ENCODE measurements around the gene KCNAB2.

- TF ChIP-seq TSHZ2 (CRISPR knock-in tag; IDR thresholded peaks at IDR 0.05) (no peak), ARNTL (CRISPR knock-in tag; IDR thresholded peaks at IDR 0.05; ENCODE audit: borderline replicate concordance, low read depth) (no peak), ZFP3 (CRISPR knock-in tag; IDR thresholded peaks at IDR 0.05) (no peak), PATZ1 (CRISPR knock-in tag; IDR thresholded peaks at IDR 0.05; ENCODE audit: borderline replicate concordance) (no peak), ISL1 (CRISPR knock-in tag; IDR thresholded peaks at IDR 0.05) (no peak), ZNF8 (CRISPR knock-in tag; IDR thresholded peaks at IDR 0.05) (no peak), ZFP30 (CRISPR knock-in tag; IDR thresholded peaks at IDR 0.05) (no peak), POU6F1 (CRISPR knock-in tag; IDR thresholded peaks at IDR 0.05; ENCODE audit: borderline replicate concordance, low read depth) (no peak), ZC3H10 (CRISPR knock-in tag; IDR thresholded peaks at IDR 0.05) (no peak)
Observed at GRCh38 chr1:6004412-6005123, 41.1 kb upstream of the KCNAB2 start.

All from SK-N-SH treated with all-trans-retinoic acid at 6 μM for 48 hours (cell line).